A673 (cell line): Measurements from ENCODE around the gene OR6F1.

Source experiments
- EZH2 ChIP-seq: fragments of 200-600 bp; sonication (generic); IDR thresholded peaks from 2 replicates; pipeline ENCODE4 v1.6.1; 2017; ENCODE audit warnings: borderline replicate concordance, low read depth, mild to moderate bottlenecking, mixed read lengths, antibody characterized with exemption, low read length; ENCODE audit not compliant: poor library complexity, severe bottlenecking
- TF ChIP-seq, protein P1 (sequence below): fragments of 300-800, 200-600 bp; sonication (generic); conservative IDR thresholded peaks from 2 replicates; pipeline ENCODE4 v1.5.1; 2017; ENCODE audit warnings: low read depth, mild to moderate bottlenecking, antibody characterized with exemption, low read length, moderate library complexity, mixed read lengths

DNA sequence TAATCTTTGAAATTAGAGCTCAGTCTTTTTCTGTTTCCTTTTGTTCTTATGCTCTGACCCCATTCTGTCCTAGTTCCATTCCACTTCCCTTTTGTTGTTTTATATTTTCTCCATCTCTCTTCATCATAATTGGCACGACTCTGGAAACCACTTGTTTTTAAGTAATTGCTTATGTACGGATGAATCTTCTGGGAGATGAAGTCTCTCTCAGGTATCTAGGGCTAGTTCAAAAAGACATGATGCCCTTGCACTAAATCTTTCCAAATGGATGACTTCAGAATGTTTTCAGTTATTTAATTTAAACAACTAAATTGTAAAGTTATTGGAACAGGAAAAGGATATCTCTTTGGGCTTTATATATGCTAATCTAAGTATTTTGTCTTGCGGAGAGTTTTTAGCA is at the start of gene OR6F1:
- TF ChIP-seq, protein P1, sequence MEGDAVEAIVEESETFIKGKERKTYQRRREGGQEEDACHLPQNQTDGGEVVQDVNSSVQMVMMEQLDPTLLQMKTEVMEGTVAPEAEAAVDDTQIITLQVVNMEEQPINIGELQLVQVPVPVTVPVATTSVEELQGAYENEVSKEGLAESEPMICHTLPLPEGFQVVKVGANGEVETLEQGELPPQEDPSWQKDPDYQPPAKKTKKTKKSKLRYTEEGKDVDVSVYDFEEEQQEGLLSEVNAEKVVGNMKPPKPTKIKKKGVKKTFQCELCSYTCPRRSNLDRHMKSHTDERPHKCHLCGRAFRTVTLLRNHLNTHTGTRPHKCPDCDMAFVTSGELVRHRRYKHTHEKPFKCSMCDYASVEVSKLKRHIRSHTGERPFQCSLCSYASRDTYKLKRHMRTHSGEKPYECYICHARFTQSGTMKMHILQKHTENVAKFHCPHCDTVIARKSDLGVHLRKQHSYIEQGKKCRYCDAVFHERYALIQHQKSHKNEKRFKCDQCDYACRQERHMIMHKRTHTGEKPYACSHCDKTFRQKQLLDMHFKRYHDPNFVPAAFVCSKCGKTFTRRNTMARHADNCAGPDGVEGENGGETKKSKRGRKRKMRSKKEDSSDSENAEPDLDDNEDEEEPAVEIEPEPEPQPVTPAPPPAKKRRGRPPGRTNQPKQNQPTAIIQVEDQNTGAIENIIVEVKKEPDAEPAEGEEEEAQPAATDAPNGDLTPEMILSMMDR, result no peak
- TF ChIP-seq EZH2, result no peak
